ENCODE data around the gene ZSCAN22. TPM values are rescaled to one million over a fixed set of nuclear protein-coding genes. Genes with fewer than 3 reads are reported as not detected.
A peak's percentile ranks its signal among the peaks of the same experiment; 100 is the strongest.

Gene ZSCAN22
- total and polyA plus RNA-seq, 2 of the 13 experiments (the other 11 are each of a cell fraction or from before 2014, with no cell fraction given) = 2.5 to 3.5 TPM

GRCh38 chr19:58326914-58327726, at the start of gene ZSCAN22 (continued):
- TF ChIP-seq PAXIP1 (CRISPR knock-in tag; conservative IDR thresholded peaks at IDR 0.05) (no peak; the same call in none of the 2 replicates), ZNF318 (CRISPR knock-in tag; IDR thresholded peaks at IDR 0.05) (0 out of 2 replicates have a peak, but pooled peaks have one; percentile 27), SOX5 (CRISPR knock-in tag; IDR thresholded peaks at IDR 0.05; ENCODE audit: borderline replicate concordance) (no peak; the same call in 1 of the 2 replicates), XBP1 (CRISPR knock-in tag; IDR thresholded peaks at IDR 0.05) (no peak), ZGPAT (CRISPR knock-in tag; IDR thresholded peaks at IDR 0.05) (peak; percentile 86; the same call in 1 of the 2 replicates), NFE2L2 (IDR thresholded peaks at IDR 0.05; ENCODE audit: low read length) (no peak), HDAC2 (CRISPR knock-in tag; IDR thresholded peaks at IDR 0.05) (peak; percentile 80), KDM6A (CRISPR knock-in tag; IDR thresholded peaks at IDR 0.05; ENCODE audit: low read depth) (no peak), ZNF232 (CRISPR knock-in tag; IDR thresholded peaks at IDR 0.05; ENCODE audit: borderline replicate concordance) (peak; percentile 92; the same call in 1 of the 2 replicates), ZSCAN25 (CRISPR knock-in tag; IDR thresholded peaks at IDR 0.05) (peak; percentile 65; the same call in 1 of the 2 replicates), GRHL1 (CRISPR knock-in tag; conservative IDR thresholded peaks at IDR 0.05) (no peak; the same call in 1 of the 2 replicates), HCFC1 (IDR thresholded peaks at IDR 0.05; ENCODE audit: low read depth, low read length) (peak; percentile 98), ZKSCAN5 (CRISPR knock-in tag; IDR thresholded peaks at IDR 0.05) (no peak; the same call in 1 of the 2 replicates), SATB2 (CRISPR knock-in tag; IDR thresholded peaks at IDR 0.05) (no peak)
